HG03558 (cell line): Measurements from ENCODE around the gene IFNA7.
"Not testable (repeated sequence)": the region's sequence is repeated elsewhere in the genome, so short reads cannot be mapped to it uniquely, and the experiment has no call there.

Experiments
- ATAC-seq: cut with Tn5 transposase; IDR thresholded peaks from one replicate; pipeline ENCODE4 v1.9.1; 2021; ENCODE audit warnings: moderate number of reproducible peaks; ENCODE audit not compliant: unreplicated experiment; ENCODE audit errors: extremely low read depth

Gene IFNA7

GRCh38 chr9:21182810-21183736, 18.9 kb downstream of the IFNA7 start:
- ATAC-seq, result peak; percentile 74

- ATAC-seq, result no peak
Measured at GRCh38 chr9:21174671-21175070, 27.3 kb downstream of the IFNA7 start.

DNA sequence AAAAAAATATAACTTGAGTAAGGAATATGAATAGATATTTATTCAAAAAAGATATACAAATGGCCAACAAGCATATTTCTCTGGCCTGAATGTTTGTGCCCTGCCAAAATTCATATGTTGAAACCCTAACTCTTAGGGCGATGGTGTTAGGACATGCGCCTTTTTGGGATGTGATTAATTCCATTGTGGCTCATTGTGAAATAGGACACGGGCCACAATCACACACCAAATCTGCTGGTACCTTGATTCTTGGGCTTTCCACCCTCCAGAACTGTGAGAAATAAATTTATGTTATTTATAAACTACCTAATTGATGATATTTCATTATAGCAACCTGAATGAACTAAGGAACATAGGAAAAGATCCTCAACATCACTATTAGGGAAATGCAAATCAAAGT, 29.8 kb downstream of the IFNA7 start:
- no peak for ATAC-seq

DNA sequence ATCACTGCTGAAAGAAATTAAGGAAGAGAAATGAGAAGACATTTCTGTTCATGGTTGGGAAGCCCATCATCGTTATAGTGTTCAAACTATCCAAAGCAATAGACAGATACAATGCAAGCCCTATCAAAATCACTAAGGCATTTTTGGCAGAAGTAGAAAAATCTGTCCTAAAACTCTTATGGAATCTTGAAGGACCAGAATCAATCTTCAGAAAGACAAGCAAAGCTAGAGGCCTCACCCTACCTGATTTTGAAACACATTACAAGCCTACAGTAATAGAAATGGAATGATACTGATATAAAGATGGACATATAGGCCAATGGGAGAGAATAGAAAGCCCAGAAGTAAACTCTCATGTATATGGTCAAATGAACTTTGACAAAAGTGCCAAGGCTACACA, 30.7 kb downstream of the IFNA7 start:
- ATAC-seq, result no peak

DNA sequence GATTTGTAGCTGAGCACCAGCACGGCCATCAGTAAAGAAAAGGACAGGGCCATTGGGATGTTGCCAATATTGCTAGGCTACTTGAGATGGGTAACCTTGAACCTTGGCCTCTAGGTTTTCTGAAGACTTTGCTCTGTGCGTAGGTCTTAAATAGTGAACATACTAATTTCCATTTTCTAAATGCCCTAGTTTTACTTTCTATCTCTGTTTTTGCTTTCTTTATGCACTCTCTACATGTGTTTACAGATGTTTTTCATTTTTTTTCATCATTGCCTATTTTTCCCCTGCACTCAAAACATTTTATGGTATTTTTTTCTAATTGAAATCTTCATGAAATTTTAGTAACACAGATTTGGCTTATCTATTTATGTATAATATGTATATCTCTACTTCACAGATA, 35.4 kb downstream of the IFNA7 start, which contains the start of gene IFNA21:
IFNA21 (minus strand) TSS at position 101 of the 400 bp plus-strand sequence; CDS start at position 53, 48 bp downstream.
- ATAC-seq, result not testable (repeated sequence)

DNA sequence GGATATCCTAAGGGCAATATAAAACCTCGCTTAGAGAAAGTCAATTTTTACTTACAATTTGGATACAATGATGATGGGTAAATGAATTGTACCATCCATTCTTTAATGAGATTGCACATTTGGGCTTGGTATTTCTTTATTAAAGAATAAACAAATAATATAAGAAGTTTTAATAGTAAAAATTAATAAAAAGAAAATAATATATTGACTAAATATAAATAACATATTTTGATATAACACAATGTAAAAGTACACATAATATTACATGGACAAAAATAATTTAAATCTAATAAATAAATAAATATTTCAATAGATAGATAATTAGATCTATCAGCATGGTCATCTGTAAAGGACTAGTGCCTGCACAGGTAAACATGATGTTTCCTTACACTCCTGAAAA, 36.5 kb downstream of the IFNA7 start:
- no peak for ATAC-seq

GRCh38 chr9:21160178-21160577, 41.8 kb downstream of the IFNA7 start:
- peak; percentile 98 for ATAC-seq

DNA sequence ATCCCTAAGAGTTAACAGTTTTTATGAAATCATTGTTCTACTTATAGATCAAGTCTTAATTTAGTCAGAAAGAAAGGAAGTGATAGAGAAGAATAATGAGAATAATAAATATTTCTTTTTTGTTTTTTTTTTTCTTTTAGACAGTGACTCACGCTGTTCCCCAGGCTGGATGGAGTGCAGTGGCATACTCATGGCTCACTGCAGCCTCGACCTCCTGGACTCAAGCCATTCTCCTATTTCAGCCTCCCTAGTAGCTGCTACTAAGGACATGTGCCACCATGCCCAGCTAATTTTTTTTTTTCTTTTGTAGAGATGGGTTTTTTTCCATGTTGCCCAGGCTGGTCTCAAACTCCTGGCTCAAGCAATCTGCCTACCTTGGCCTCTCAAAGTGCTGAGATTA, 46.5 kb downstream of the IFNA7 start:
- ATAC-seq, result no peak

GRCh38 chr9:21154018-21154608, 47.9 kb downstream of the IFNA7 start:
- peak; percentile 66 for ATAC-seq

- ATAC-seq, result no peak
Measured at GRCh38 chr9:21153336-21154017, 48.5 kb downstream of the IFNA7 start.
